ENCODE data around the gene XRN1. TPM values are rescaled to one million over a fixed set of nuclear protein-coding genes. Genes with fewer than 3 reads are reported as not detected.

The XRN1 gene
- total RNA-seq, 1 donor from 2014 or later = 63.0 TPM

GRCh38 chr3:142269767-142270166, 178.1 kb downstream of the XRN1 start:
- H3K4me1 Mint-ChIP-seq = no peaks in the 10 kb centered on the region
- ChIA-PET POLR2A (no interaction called here), CTCF (no interaction called here)
- H3K27me3 Mint-ChIP-seq = no peaks in the 10 kb centered on the region
- no peak overlapping the region for H3K27ac Mint-ChIP-seq
- intact Hi-C loops (cut with micrococcal nuclease) = no loop called here
- TF ChIP-seq, protein P1, sequence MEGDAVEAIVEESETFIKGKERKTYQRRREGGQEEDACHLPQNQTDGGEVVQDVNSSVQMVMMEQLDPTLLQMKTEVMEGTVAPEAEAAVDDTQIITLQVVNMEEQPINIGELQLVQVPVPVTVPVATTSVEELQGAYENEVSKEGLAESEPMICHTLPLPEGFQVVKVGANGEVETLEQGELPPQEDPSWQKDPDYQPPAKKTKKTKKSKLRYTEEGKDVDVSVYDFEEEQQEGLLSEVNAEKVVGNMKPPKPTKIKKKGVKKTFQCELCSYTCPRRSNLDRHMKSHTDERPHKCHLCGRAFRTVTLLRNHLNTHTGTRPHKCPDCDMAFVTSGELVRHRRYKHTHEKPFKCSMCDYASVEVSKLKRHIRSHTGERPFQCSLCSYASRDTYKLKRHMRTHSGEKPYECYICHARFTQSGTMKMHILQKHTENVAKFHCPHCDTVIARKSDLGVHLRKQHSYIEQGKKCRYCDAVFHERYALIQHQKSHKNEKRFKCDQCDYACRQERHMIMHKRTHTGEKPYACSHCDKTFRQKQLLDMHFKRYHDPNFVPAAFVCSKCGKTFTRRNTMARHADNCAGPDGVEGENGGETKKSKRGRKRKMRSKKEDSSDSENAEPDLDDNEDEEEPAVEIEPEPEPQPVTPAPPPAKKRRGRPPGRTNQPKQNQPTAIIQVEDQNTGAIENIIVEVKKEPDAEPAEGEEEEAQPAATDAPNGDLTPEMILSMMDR (IDR thresholded peaks at IDR 0.05) = no peak
- H3K4me3 Mint-ChIP-seq = no peak overlapping the region
- H3K36me3 Mint-ChIP-seq (ENCODE audit: low read depth) = no peaks in the 10 kb centered on the region
- ATAC-seq (ENCODE audit: low read depth) (no peak), DNase-seq (no peak)
- no peaks in the 10 kb centered on the region for H3K9me3 Mint-ChIP-seq

- no peaks in the 10 kb centered on the region for H3K9me3 Mint-ChIP-seq
- DNase-seq = no peak
- CTCF ChIA-PET = no interaction called here
- no peak overlapping the region for H3K4me3 Mint-ChIP-seq
- no peaks in the 10 kb centered on the region for H3K36me3 Mint-ChIP-seq (ENCODE audit: low read depth)
- intact Hi-C loops (cut with micrococcal nuclease) = no loop called here
- TF ChIP-seq, protein P1 (IDR thresholded peaks at IDR 0.05) = no peak
- POLR2A ChIA-PET = no interaction called here
- ATAC-seq (ENCODE audit: low read depth) = no peak
- no peak overlapping the region for H3K27ac Mint-ChIP-seq
- H3K4me1 Mint-ChIP-seq = no peaks in the 10 kb centered on the region
- no peaks in the 10 kb centered on the region for H3K27me3 Mint-ChIP-seq
These were observed 179.4 kb downstream of the XRN1 start for GRCh38 chr3:142268426-142268825.

DNA sequence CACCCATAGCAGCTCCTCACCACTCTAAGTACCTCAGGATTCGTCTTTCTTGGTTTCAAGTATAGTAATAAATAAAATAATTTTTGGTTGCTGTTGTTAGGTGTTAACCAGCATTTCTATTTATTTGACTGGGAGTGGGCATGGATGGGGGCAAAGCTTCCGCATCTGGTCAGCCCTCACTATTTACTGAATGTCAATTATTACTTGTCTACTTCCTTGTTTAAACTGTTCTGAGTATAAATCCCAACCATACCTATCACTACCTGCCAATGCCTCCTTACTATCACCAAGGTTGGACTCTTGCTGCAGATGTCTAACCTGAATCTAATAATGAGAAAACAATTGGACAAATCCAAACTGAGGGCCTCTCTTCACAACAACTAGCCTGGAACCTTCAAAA, 180.6 kb downstream of the XRN1 start:
- intact Hi-C loops (cut with micrococcal nuclease) = no loop called here
- H3K4me3 Mint-ChIP-seq = no peak overlapping the region
- H3K9me3 Mint-ChIP-seq = no peaks in the 10 kb centered on the region
- peaks cover 5% of the 10 kb centered on the region for H3K4me1 Mint-ChIP-seq
- no peak overlapping the region for H3K27ac Mint-ChIP-seq
- no peaks in the 10 kb centered on the region for H3K36me3 Mint-ChIP-seq (ENCODE audit: low read depth)
- ChIA-PET POLR2A (no interaction called here), CTCF (no interaction called here)
- TF ChIP-seq, protein P1 (IDR thresholded peaks at IDR 0.05) = no peak
- ATAC-seq (ENCODE audit: low read depth) (no peak), DNase-seq (no peak)
- H3K27me3 Mint-ChIP-seq = no peaks in the 10 kb centered on the region

GRCh38 chr3:142263112-142263511, 184.7 kb downstream of the XRN1 start:
- CTCF ChIA-PET = interaction anchor here (1.6 kb wide), 1 partner anchor 16 kb away, joined by 4 read pairs; no protein-coding TSS in a partner anchor
- ATAC-seq (ENCODE audit: low read depth) = no peak
- TF ChIP-seq, protein P1 (IDR thresholded peaks at IDR 0.05) = no peak

DNA sequence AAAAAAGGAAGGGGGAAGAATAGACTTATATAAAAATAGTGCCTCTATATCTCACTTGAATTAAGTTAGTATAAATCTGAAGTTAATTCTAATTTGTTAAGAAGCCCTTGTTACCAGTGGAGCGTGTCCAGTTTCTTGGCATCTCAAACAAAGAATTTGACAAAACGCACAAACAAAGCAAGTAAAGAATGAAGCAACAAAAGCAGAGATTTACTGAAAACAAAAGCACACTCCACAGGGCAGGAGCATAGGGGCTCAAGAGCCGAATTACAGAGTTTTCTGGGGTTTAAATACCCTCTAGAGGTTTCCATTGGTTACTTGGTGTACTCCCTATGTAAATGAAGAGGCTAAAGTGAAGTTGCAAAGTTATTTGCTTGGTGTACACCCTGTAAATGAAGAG, 188.5 kb downstream of the XRN1 start:
- Mint-ChIP-seq H3K4me1 (peaks cover 5% of the 10 kb centered on the region), H3K27ac (no peak overlapping the region), H3K4me3 (no peak overlapping the region), H3K9me3 (peaks cover 14% of the 10 kb centered on the region), H3K36me3 (ENCODE audit: low read depth) (no peaks in the 10 kb centered on the region), H3K27me3 (no peaks in the 10 kb centered on the region)
- intact Hi-C loops (cut with micrococcal nuclease) = no loop called here
- POLR2A ChIA-PET = no interaction called here
- DNase-seq (no peak), ATAC-seq (ENCODE audit: low read depth) (no peak)
- CTCF ChIA-PET = no interaction called here
- TF ChIP-seq, protein P1 (IDR thresholded peaks at IDR 0.05) = no peak

More at GRCh38 chr3:142263112-142263511, 184.7 kb downstream of the XRN1 start:
- DNase-seq = no peak
- Mint-ChIP-seq H3K4me3 (no peak overlapping the region), H3K27ac (no peak overlapping the region), H3K9me3 (peaks cover 2% of the 10 kb centered on the region), H3K36me3 (ENCODE audit: low read depth) (no peaks in the 10 kb centered on the region), H3K27me3 (no peaks in the 10 kb centered on the region), H3K4me1 (peaks cover 5% of the 10 kb centered on the region)
- POLR2A ChIA-PET = no interaction called here
- intact Hi-C loops (cut with micrococcal nuclease) = no loop called here

All from activated B cell treated with CpG ODN at 0.5 μM for 24 hours (primary cell).